Measurements from ENCODE around the gene ASIC1.

The ASIC1 gene

GRCh38 chr12:50085615-50086072 lies 28.2 kb downstream of the ASIC1 start:
- DNase-seq = no peak

- DNase-seq = no peak
Observed at GRCh38 chr12:50086148-50086547, 28.8 kb downstream of the ASIC1 start.

GRCh38 chr12:50087151-50087550 lies 29.8 kb downstream of the ASIC1 start:
- no peak for DNase-seq

GRCh38 chr12:50087995-50088394 lies 30.6 kb downstream of the ASIC1 start:
- DNase-seq = no peak

- no peak for DNase-seq
Observed at GRCh38 chr12:50088577-50089335, 31.4 kb downstream of the ASIC1 start.

- no peak for DNase-seq
Observed at GRCh38 chr12:50089730-50090129, 32.3 kb downstream of the ASIC1 start.

- no peak for DNase-seq
Observed at GRCh38 chr12:50090391-50090790, 33.0 kb downstream of the ASIC1 start.

- DNase-seq = no peak
Observed at GRCh38 chr12:50097952-50098351, 40.6 kb downstream of the ASIC1 start.

- DNase-seq = no peak
Observed at GRCh38 chr12:50099302-50100008, 42.1 kb downstream of the ASIC1 start.

- no peak for DNase-seq
Observed at GRCh38 chr12:50100561-50100960, 43.2 kb downstream of the ASIC1 start.

- no peak for DNase-seq
Observed at GRCh38 chr12:50101663-50102062, 44.3 kb downstream of the ASIC1 start.

- no peak for DNase-seq
Observed at GRCh38 chr12:50102131-50102531, 44.7 kb downstream of the ASIC1 start.

GRCh38 chr12:50102646-50103309 lies 45.4 kb downstream of the ASIC1 start:
- DNase-seq = no peak

GRCh38 chr12:50103351-50103750 lies 46.0 kb downstream of the ASIC1 start:
- no peak for DNase-seq

- DNase-seq = peak; percentile 59
Observed at GRCh38 chr12:50103767-50104321, 46.4 kb downstream of the ASIC1 start, which contains the start of gene GPD1. Gene GPD1 (plus strand): TSS chr12:50104008. CDS start chr12:50104051, 43 bp downstream.

- no peak for DNase-seq
Observed at GRCh38 chr12:50104417-50105366, 47.3 kb downstream of the ASIC1 start.

- DNase-seq = no peak
Observed at GRCh38 chr12:50105913-50106450, 48.6 kb downstream of the ASIC1 start.

- no peak for DNase-seq
Observed at GRCh38 chr12:50106907-50107306, 49.5 kb downstream of the ASIC1 start.

- no peak for DNase-seq
Observed at GRCh38 chr12:50107416-50108268, 50.2 kb downstream of the ASIC1 start.

GRCh38 chr12:50109319-50109718 lies 51.9 kb downstream of the ASIC1 start:
- DNase-seq = no peak

Measured in cortex of kidney (tissue), 1 donor.